Progenitor cell of endocrine pancreas (in vitro differentiated cells): ENCODE results near the gene ENG. TPM values are rescaled to one million over a fixed set of nuclear protein-coding genes. Genes with fewer than 3 reads are reported as not detected.

Source experiments
- DNase-seq: peaks from one replicate; pipeline ENCODE4 v3.0.0; 2021; ENCODE audit warnings: low spot score; ENCODE audit not compliant: unreplicated experiment
- H3K27ac Mint-ChIP-seq: 2 replicates; pipeline ENCODE4 v1.8.0; 2021; ENCODE audit warnings: mild to moderate bottlenecking, moderate library complexity, mixed read lengths
- H3K27me3 Mint-ChIP-seq: 2 replicates; pipeline ENCODE4 v1.8.0; 2021; ENCODE audit warnings: mixed read lengths
- H3K36me3 Mint-ChIP-seq: 2 replicates; pipeline ENCODE4 v1.8.0; 2022; ENCODE audit warnings: mixed read lengths; ENCODE audit not compliant: insufficient read depth
- H3K4me1 Mint-ChIP-seq: 2 replicates; pipeline ENCODE4 v1.8.0; 2021; ENCODE audit warnings: low read depth, mixed read lengths
- H3K4me3 Mint-ChIP-seq: 2 replicates; pipeline ENCODE4 v1.8.0; 2021; ENCODE audit warnings: low read depth, mild to moderate bottlenecking, moderate library complexity, mixed read lengths
- H3K9me3 Mint-ChIP-seq: 2 replicates; pipeline ENCODE4 v1.8.0; 2021; ENCODE audit warnings: low read depth, mixed read lengths
- total RNA-seq: library from RNA; stranded (reverse); gene quantifications from 2 replicates; pipeline ENCODE4 v1.2.1, GENCODE V29; 2021
- TF ChIP-seq, protein P1 (sequence below): fragments of 200-600 bp; sonication (generic); IDR thresholded peaks from one replicate; pipeline ENCODE4 v1.5.0; 2021; ENCODE audit warnings: antibody characterized with exemption, mild to moderate bottlenecking; ENCODE audit not compliant: unreplicated experiment

The ENG gene
- total RNA-seq, 1 donor from 2014 or later: 0.91 TPM

DNA sequence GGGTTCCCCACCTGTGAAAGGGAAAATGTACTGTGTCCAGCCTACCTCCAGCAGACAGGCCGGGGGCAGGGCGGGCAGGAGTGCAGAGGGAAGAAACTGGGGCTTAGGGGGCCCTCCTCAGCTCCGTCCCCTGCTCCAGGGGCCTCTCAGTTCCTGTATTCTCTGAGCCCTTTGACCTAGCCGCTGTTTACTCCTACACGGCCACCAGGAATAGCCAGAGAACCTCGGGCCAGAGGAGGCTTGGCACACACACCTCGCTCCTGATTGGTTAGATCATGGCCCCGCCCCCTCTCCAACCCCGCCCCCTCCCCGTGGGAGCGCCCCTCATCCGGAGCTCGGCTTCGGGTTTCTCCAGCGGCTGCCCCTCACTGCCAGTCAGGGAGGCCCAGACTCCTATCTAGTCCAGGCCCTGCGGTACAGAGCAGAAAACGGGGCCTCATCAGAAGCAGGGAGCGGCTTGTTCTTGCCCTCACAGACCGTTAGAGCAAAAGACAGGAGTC lies 42.8 kb upstream of the ENG start:
- Mint-ChIP-seq H3K9me3 (peaks cover 4% of the 10 kb centered on the region), H3K27ac (peak overlapping the region; percentile 86), H3K4me3 (peak overlapping the region; percentile 51), H3K4me1 (peaks cover 14% of the 10 kb centered on the region), H3K27me3 (no peaks in the 10 kb centered on the region), H3K36me3 (peaks cover 37% of the 10 kb centered on the region)
- DNase-seq: peak; percentile 66
- TF ChIP-seq, protein P1, sequence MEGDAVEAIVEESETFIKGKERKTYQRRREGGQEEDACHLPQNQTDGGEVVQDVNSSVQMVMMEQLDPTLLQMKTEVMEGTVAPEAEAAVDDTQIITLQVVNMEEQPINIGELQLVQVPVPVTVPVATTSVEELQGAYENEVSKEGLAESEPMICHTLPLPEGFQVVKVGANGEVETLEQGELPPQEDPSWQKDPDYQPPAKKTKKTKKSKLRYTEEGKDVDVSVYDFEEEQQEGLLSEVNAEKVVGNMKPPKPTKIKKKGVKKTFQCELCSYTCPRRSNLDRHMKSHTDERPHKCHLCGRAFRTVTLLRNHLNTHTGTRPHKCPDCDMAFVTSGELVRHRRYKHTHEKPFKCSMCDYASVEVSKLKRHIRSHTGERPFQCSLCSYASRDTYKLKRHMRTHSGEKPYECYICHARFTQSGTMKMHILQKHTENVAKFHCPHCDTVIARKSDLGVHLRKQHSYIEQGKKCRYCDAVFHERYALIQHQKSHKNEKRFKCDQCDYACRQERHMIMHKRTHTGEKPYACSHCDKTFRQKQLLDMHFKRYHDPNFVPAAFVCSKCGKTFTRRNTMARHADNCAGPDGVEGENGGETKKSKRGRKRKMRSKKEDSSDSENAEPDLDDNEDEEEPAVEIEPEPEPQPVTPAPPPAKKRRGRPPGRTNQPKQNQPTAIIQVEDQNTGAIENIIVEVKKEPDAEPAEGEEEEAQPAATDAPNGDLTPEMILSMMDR: no peak

DNA sequence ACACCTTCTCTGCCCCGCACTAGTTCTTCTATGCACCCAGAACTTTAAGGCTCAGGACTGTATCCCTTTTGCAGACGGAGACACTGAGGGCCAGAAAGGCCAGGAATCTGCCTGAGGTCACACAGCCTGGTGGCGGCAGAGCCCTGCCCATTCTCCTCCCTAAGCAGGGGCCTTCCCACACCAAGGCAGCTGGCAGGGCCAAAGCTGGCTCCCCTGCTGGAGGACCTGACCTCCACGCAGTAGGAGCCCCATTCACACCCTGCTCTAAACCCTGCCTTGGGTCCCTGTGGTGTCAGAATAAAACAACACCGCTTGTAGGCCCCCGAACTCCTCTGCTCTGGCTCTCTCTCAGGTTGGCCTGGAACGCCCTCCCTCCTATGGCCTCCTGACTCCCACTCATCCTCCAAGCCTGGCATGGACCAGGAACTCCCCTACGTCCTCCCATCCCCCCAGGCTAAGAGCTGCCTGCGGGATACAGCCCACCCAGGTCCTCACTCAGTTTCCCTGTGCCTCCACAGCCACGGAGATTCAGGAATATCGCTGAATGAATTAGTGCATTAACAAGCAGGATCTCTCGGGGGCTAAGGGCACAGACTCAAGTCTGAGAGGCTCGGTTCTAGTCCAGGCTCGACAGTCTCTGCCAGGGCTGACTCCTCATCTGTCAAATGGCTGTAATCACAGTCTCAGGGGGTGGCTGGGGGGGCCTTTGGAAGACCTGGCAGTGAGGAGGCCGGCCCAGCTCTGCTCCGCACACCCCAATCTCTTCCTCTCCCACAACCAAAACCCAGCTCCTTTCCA lies 42.1 kb upstream of the ENG start:
- DNase-seq: no peak
- Mint-ChIP-seq H3K4me1 (peaks cover 14% of the 10 kb centered on the region), H3K27ac (peak overlapping the region; percentile 86), H3K9me3 (peaks cover 4% of the 10 kb centered on the region), H3K36me3 (peaks cover 40% of the 10 kb centered on the region), H3K4me3 (peak overlapping the region; percentile 51), H3K27me3 (no peaks in the 10 kb centered on the region)
- TF ChIP-seq, protein P1: no peak

DNA sequence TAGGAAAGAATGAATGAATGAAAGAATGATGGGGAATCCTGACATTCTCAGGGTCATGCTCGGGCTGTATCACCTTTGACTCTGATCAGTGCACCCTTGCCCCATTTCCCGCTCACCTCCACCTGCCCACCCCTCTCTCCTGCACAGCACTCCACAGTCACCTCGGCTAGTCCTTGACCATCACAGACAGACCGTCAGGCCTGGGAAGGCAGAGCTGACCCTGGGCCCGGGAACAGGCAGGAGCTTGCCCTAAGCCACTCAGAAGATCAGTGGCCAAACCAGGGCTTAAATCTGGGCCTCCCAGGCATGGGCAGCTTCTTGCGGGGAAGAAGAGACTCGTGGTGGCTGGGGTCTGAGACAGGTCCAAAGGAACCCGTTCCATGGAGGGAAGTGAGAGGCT lies 41.4 kb upstream of the ENG start:
- TF ChIP-seq, protein P1: no peak
- H3K36me3 Mint-ChIP-seq: peaks cover 43% of the 10 kb centered on the region
- peaks cover 13% of the 10 kb centered on the region for H3K4me1 Mint-ChIP-seq
- peaks cover 4% of the 10 kb centered on the region for H3K9me3 Mint-ChIP-seq
- H3K27me3 Mint-ChIP-seq: no peaks in the 10 kb centered on the region
- no peak for DNase-seq
- no peak overlapping the region for H3K27ac Mint-ChIP-seq
- no peak overlapping the region for H3K4me3 Mint-ChIP-seq

DNA sequence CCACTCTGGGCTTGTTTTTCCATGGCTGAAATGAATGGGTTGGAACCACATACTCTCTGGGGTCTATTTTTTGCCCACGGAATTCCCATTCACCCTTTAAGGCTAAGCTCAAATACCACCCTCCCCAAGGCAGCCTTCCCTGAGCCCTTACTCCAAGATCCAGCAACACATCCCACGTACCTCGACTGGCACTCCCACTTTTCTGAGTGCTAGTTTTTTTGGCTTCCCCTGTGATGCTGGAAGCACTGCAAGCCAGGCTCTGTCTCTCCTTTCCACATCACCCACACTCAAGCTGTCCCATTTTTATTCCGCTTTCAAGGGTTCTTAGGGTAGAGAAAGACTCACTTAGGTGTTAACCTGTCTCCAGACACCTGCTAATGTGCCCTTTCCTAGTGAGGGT lies 38.9 kb upstream of the ENG start:
- Mint-ChIP-seq H3K27ac (no peak overlapping the region), H3K36me3 (peaks cover 44% of the 10 kb centered on the region), H3K27me3 (no peaks in the 10 kb centered on the region), H3K9me3 (peaks cover 4% of the 10 kb centered on the region), H3K4me3 (no peak overlapping the region), H3K4me1 (peaks cover 9% of the 10 kb centered on the region)
- no peak for DNase-seq
- TF ChIP-seq, protein P1: no peak

DNA sequence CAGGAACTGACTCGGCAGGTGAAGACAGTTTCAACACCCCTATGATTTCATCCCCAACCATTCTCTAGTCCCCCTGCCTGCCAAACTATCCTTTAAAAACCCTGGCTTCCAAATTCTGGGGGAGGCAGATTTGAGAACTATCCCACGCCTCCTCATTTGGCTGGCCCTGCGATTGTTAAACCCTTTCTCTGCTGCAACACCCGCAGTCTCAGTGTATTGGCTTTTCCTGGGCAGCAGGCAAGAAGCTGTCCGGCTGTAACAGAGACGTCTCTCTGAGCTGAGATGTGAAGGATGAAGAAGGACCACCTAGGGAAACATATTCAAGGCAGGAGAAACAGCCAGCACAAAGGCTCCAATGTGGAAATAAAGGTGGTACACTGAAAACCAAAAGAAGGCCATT lies 38.4 kb upstream of the ENG start:
- Mint-ChIP-seq H3K27ac (no peak overlapping the region), H3K36me3 (peaks cover 45% of the 10 kb centered on the region)

More for the DNA sequence above, 38.4 kb upstream of the ENG start:
- Mint-ChIP-seq H3K4me1 (peaks cover 8% of the 10 kb centered on the region), H3K4me3 (no peak overlapping the region), H3K9me3 (peaks cover 4% of the 10 kb centered on the region), H3K27me3 (no peaks in the 10 kb centered on the region)
- no peak for DNase-seq
- TF ChIP-seq, protein P1: no peak
